Duodenal mucosa (tissue), 2 donors: ENCODE data around the gene COMMD6.

Experiments used
- H3K27ac ChIP-seq: one replicate; pipeline ENCODE4 v1.7.0; 2013; ENCODE audit warnings: low read depth, low read length
- H3K27me3 ChIP-seq, 2 donors: one replicate each; pipeline ENCODE4 v1.7.0; 2013; ENCODE audit warnings: low read length in 2 of 2, control low read depth in 1 of 2; ENCODE audit not compliant: insufficient read depth in 2 of 2, control insufficient read depth in 1 of 2
- H3K36me3 ChIP-seq, 2 donors: one replicate each; pipeline ENCODE4 v1.7.0; 2013; ENCODE audit warnings: low read length in 2 of 2, control low read depth in 1 of 2; ENCODE audit not compliant: insufficient read depth in 2 of 2, control insufficient read depth in 1 of 2
- H3K4me1 ChIP-seq, 2 donors: one replicate each; pipeline ENCODE4 v1.7.0; 2013; ENCODE audit warnings: low read length in 2 of 2, control low read depth in 1 of 2; ENCODE audit not compliant: insufficient read depth in 2 of 2, control insufficient read depth in 1 of 2
- H3K4me3 ChIP-seq, 2 donors: one replicate each; pipeline ENCODE4 v1.7.0; 2013; ENCODE audit warnings: low read length in 2 of 2, low read depth in 1 of 2
- H3K9ac ChIP-seq, 2 donors: one replicate each; pipeline ENCODE4 v1.7.0; 2013; ENCODE audit warnings: low read length in 2 of 2, low read depth in 1 of 2
- H3K9me3 ChIP-seq, 2 donors: one replicate each; pipeline ENCODE4 v1.7.0; 2013; ENCODE audit warnings: low read length in 2 of 2, control low read depth in 1 of 2; ENCODE audit not compliant: control insufficient read depth in 1 of 2

The COMMD6 gene

DNA sequence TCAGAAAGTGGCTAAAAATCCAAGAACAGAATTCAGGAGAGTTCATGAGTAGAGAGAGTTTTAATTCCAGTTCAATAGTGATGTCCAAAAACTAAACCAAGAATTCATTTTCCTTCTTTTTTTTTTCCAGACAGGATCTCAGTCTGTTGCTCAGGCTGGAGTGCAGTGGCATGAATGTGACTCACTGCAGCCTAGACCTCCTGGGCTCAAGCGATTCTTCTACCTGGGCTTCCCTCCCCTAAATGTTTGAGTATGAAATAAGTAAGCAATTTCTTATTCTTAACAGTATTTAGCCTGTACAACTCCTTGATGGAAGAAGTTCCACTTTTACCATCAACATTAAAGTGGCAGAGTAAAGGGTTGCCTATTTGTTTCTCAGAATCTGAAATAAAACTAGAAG, 3.8 kb downstream of the COMMD6 start:
- no peaks in the 10 kb centered on the region for H3K27me3 ChIP-seq
- H3K36me3 ChIP-seq: no peaks in the 10 kb centered on the region
- H3K9me3 ChIP-seq: no peaks in the 10 kb centered on the region
- H3K4me1 ChIP-seq: peaks cover 9 to 14% of the 10 kb centered on the region in 2 donors
- H3K4me3 ChIP-seq: no peak overlapping the region
- H3K27ac ChIP-seq: no peak overlapping the region
- H3K9ac ChIP-seq: no peak overlapping the region

DNA sequence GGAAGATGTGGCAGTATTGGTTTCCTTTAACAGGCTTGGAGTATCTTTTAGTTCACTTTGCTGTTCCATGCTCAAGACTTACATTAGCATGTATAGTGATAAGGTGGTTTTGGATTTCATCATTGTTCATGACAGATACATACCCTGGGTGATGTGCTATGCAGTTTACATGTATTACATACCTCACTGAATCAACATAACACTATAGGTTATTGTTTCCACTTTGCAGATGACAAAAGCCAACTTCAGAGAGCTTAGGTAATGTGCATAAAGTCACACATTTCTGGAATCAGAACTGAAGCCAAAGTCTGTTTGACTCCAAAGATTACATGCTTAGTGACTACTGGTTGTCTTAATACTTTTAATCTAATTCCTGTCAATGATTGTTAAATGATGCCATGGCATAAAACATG, 7.1 kb downstream of the COMMD6 start:
- no peaks in the 10 kb centered on the region for H3K9me3 ChIP-seq
- no peak overlapping the region for H3K9ac ChIP-seq
- peaks cover 5 to 16% of the 10 kb centered on the region in 2 donors for H3K36me3 ChIP-seq
- peaks cover 0 to 6% of the 10 kb centered on the region in 2 donors for H3K4me1 ChIP-seq
- no peak overlapping the region for H3K4me3 ChIP-seq
- H3K27ac ChIP-seq: no peak overlapping the region
- no peaks in the 10 kb centered on the region for H3K27me3 ChIP-seq

DNA sequence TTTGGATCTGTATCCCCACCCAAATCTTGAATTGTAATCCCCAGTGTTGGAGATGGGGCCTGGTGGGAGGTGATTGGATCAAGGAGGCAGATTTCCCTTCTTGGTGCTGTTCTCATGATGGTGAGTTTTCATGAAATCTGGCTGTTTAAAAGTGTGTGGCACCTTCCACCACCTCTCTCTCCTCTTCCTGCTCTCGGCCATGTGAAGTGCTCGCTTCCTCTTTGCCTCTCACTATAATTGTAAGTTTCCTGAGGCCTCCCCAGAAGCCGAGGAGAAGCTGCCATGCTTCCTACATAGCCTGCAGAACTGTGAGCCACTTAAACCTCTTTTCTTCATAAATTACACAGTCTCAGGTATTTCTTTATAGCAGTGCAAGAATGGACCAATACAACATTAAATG, 15.7 kb downstream of the COMMD6 start:
- Histone ChIP-seq H3K4me3 (no peak overlapping the region), H3K36me3 (peaks cover 7 to 10% of the 10 kb centered on the region in 2 donors), H3K27ac (no peak overlapping the region), H3K9ac (no peak overlapping the region), H3K27me3 (no peaks in the 10 kb centered on the region), H3K4me1 (no peaks in the 10 kb centered on the region), H3K9me3 (peaks cover 0 to 8% of the 10 kb centered on the region in 2 donors)

DNA sequence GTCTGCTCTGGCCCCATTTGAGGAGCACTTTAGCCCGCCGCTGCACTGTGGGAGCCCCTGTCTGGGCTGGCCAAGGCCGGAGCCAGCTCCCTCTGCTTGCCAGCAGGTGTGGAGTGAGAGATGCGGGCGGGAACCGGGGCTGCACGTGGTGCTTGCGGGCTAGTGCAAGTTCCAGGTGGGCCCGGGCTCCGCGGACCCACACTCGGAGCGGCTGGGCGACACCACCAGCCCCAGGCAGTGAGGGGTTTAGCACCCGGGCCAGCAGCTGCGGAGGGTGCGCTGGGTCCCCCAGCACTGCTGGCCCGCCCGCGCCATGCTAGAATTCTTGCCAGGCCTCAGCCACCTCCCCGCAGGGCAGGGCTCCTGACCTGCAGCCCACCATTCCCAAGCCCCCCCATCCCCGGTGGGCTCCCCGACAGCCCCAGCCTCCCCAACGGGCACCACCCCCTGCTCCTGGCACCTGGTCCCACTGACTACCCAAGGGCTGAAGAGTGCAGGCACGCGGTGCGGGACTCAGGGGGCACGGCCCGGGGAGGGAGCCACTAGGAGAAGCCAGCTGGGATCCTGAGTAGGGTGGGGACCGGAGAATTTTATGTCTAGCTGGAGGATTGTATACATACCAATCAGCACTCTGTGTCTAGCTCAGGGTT, 19.1 kb downstream of the COMMD6 start:
- H3K4me1 ChIP-seq: no peaks in the 10 kb centered on the region
- peaks cover 0 to 8% of the 10 kb centered on the region in 2 donors for H3K9me3 ChIP-seq
- H3K9ac ChIP-seq: no peak overlapping the region
- no peak overlapping the region for H3K27ac ChIP-seq
- H3K4me3 ChIP-seq: no peak overlapping the region
- H3K36me3 ChIP-seq: no peaks in the 10 kb centered on the region
- no peaks in the 10 kb centered on the region for H3K27me3 ChIP-seq

DNA sequence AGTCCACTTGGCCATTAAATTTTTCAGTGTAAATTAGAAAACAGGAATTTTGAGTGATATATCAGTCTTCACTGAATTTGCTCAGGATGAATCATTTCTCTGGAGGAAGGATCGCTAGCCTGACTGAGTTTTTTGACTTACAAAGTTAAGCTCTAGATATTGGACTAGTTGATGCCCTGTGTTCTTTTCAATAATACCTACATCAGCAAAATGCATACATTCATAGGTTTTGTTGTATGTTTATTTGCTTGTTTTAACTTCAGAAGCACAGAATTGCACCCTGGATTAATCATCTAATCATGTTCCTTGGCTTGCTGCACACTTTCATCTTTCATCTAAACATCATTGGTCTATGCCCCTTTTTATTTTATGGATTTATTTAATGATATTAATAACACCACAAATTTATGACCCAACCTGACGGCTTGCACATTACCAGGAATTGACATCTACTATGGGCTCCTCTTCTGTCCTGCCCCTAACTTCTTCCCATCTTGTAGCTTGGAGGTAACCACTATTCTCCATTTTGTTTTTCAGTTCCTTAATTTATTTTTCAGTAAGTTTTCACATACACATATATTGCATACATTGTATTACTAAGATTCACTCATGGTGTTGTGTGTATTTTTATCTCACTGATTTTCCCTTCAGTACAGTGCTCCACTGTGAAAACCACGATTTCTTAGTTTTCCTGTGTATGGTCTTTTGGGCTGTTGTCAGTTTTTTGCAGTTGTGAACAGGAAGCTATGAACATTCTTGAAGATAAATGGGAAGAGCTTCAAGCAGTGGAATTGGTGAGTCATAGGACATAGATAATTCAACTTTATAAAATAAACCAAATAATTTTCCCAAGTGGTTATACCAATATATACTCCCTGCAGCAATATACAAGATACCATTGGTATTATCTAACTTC, 23.3 kb downstream of the COMMD6 start:
- no peak overlapping the region for H3K4me3 ChIP-seq
- no peaks in the 10 kb centered on the region for H3K27me3 ChIP-seq
- no peaks in the 10 kb centered on the region for H3K9me3 ChIP-seq
- H3K4me1 ChIP-seq: no peaks in the 10 kb centered on the region
- H3K36me3 ChIP-seq: no peaks in the 10 kb centered on the region
- no peak overlapping the region for H3K9ac ChIP-seq
- H3K27ac ChIP-seq: no peak overlapping the region

DNA sequence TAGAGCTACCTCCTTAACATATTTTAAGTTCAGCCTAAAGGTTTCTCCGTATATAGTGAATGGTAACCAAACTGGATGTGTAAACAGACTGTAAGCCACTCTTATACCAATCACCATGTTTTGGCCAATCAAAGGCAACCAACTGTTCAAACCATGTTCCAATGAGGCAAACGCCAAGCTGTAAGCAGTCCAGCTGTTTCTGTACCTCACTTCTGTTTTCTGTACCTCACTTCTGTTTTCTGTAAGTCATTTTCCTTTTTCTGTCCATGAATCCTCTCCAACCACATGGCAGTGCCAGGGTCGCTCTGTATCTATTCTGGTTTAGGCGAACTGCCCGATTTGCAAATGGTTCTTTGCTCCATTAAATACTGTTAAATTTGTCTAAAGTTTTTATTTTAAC, 24.4 kb downstream of the COMMD6 start:
- H3K4me3 ChIP-seq: no peak overlapping the region
- no peak overlapping the region for H3K9ac ChIP-seq
- H3K36me3 ChIP-seq: no peaks in the 10 kb centered on the region
- H3K27ac ChIP-seq: no peak overlapping the region
- no peaks in the 10 kb centered on the region for H3K9me3 ChIP-seq
- H3K27me3 ChIP-seq: no peaks in the 10 kb centered on the region
- no peaks in the 10 kb centered on the region for H3K4me1 ChIP-seq

DNA sequence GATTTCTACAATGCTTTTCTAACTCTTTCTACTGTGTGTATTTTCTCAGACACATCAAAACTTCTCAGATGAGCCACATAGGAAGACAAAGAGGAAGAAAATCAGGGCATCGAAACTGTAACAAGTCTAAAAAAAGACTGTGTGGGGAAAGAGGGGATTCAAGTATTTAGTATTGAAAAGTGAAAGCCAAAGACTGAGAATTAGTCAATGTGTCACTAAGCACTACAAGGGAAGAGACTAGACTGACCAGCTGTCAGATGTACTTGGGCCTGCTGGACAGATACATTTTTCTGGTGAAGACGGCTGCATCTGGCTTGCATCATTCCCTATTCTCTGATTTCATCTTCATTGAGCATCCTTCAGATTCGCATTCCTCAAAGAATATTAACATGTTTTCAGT, 25.4 kb downstream of the COMMD6 start:
- Histone ChIP-seq H3K27me3 (no peaks in the 10 kb centered on the region), H3K36me3 (no peaks in the 10 kb centered on the region), H3K27ac (no peak overlapping the region), H3K9ac (no peak overlapping the region), H3K9me3 (no peaks in the 10 kb centered on the region), H3K4me1 (no peaks in the 10 kb centered on the region), H3K4me3 (no peak overlapping the region)

DNA sequence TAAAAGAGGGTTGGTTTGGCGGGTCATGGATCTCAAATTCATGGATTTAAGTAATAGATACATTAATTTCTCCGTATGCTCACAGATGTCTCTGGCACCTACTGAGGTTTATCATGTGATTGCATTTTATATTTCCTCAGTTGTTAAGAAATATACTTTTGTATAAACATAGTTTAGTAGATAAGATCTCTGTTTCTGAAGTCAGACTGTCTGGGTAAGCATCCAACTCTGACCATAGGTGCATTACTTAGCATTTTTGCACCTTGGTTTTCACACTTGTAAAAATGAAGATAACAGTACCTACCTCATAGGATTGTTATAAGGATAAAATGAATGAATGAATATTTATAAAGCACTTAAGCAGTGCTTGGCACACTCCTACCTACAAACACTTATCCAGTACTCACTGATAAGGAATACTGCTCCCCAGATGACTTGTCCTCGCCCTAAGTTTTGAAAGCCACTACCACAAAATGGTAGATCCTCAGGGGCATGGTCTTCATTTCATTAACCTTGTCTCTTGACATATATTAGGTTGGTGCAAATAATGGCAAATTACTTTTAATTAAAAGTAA, 26.5 kb downstream of the COMMD6 start:
- Histone ChIP-seq H3K4me1 (no peaks in the 10 kb centered on the region), H3K9ac (no peak overlapping the region), H3K27ac (no peak overlapping the region), H3K4me3 (no peak overlapping the region), H3K27me3 (no peaks in the 10 kb centered on the region), H3K36me3 (no peaks in the 10 kb centered on the region), H3K9me3 (no peaks in the 10 kb centered on the region)

DNA sequence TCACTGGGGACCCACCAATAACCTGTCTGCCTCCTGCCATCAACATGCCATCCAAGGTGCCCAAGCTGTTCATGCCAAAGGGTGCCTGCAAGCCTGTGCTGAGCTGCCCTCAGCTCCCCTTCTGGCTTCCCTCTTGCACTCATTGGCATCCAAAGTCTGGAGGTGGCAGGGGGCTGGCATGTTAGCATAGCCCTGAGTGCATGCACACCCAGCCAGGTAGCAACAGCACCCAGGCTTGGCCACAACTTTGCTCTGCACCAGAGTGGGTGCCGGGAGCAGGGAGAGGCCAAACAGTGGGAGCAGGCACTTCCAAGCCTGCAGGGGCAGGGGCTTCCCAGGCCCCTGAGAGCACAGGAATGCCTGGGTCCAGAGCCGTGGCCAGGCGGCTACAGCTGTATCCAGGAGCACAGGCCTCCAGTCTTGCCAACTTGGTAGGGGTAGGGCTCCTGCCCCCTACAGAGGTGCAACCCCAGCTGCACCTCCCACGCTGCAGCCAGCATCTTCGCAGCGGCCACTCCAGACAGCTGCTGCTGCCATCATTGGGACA, 29.6 kb downstream of the COMMD6 start:
- Histone ChIP-seq H3K27ac (no peak overlapping the region), H3K4me3 (no peak overlapping the region), H3K9ac (no peak overlapping the region), H3K36me3 (no peaks in the 10 kb centered on the region), H3K4me1 (no peaks in the 10 kb centered on the region), H3K9me3 (no peaks in the 10 kb centered on the region), H3K27me3 (no peaks in the 10 kb centered on the region)
